H9 (cell line): ENCODE results near the gene MAPK8IP3. TPM values are rescaled to one million over a fixed set of nuclear protein-coding genes. Genes with fewer than 3 reads are reported as not detected.

Experiments
- DNase-seq: peaks from one replicate; pipeline ENCODE4 v3.0.0-alpha.2; 2017
- H2AFZ ChIP-seq: one replicate; pipeline ENCODE4 v1.6.1; 2013; ENCODE audit warnings: mild to moderate bottlenecking, low read length, control low read depth, moderate library complexity
- H2AK5ac ChIP-seq: 2 replicates; pipeline ENCODE4 v1.6.1; 2013; ENCODE audit warnings: low read length, control low read depth, mixed read lengths; ENCODE audit not compliant: insufficient read length
- H2BK120ac ChIP-seq: one replicate; pipeline ENCODE4 v1.6.1; 2013; ENCODE audit warnings: low read depth, mild to moderate bottlenecking, low read length, control low read depth, inconsistent platforms; ENCODE audit not compliant: poor library complexity, severe bottlenecking
- H2BK12ac ChIP-seq: 2 replicates; pipeline ENCODE4 v1.6.1; 2013; ENCODE audit warnings: low read length, control low read depth, mixed read lengths, low read depth; ENCODE audit not compliant: insufficient read length
- H2BK15ac ChIP-seq: 2 replicates; pipeline ENCODE4 v1.6.1; 2013; ENCODE audit warnings: low read depth, low read length, control low read depth
- H2BK20ac ChIP-seq: one replicate; pipeline ENCODE4 v1.6.1; 2013; ENCODE audit warnings: low read depth, mild to moderate bottlenecking, low read length, control low read depth, inconsistent platforms; ENCODE audit not compliant: poor library complexity, severe bottlenecking
- H2BK5ac ChIP-seq: 2 replicates; pipeline ENCODE4 v1.6.1; 2013; ENCODE audit warnings: low read length, control low read depth, mixed read lengths; ENCODE audit not compliant: insufficient read length
- H3K14ac ChIP-seq: 2 replicates; pipeline ENCODE4 v1.6.1; 2013; ENCODE audit warnings: low read length, control low read depth; ENCODE audit not compliant: insufficient read depth
- H3K18ac ChIP-seq: 2 replicates; pipeline ENCODE4 v1.6.1; 2013; ENCODE audit warnings: low read depth, mild to moderate bottlenecking, mixed read lengths, low read length, control low read depth; ENCODE audit not compliant: insufficient read length
- H3K23ac ChIP-seq: 2 replicates; pipeline ENCODE4 v1.6.1; 2013; ENCODE audit warnings: low read length, control low read depth, mixed read lengths, low read depth; ENCODE audit not compliant: insufficient read length
- H3K23me2 ChIP-seq: 2 replicates; pipeline ENCODE4 v1.6.1; 2013; ENCODE audit warnings: low read depth, mild to moderate bottlenecking, mixed read lengths, low read length, control low read depth; ENCODE audit not compliant: insufficient read length, poor library complexity, severe bottlenecking
- H3K27ac ChIP-seq: 2 replicates; pipeline ENCODE4 v1.5.1; 2013; ENCODE audit warnings: low read length, control low read depth, mixed read lengths, low read depth; ENCODE audit not compliant: insufficient read length
- H3K27me3 ChIP-seq: 2 replicates; pipeline ENCODE4 v1.6.1; 2013; ENCODE audit warnings: low read length, control low read depth, inconsistent platforms; ENCODE audit not compliant: insufficient read depth
- H3K4ac ChIP-seq: 2 replicates; pipeline ENCODE4 v1.6.1; 2013; ENCODE audit warnings: low read depth, mild to moderate bottlenecking, control low read depth, inconsistent platforms, low read length, moderate library complexity
- H3K4me1 ChIP-seq: 2 replicates; pipeline ENCODE4 v1.6.1; 2013; ENCODE audit warnings: low read length, control low read depth, inconsistent platforms; ENCODE audit not compliant: insufficient read depth
- H3K4me2 ChIP-seq: 2 replicates; pipeline ENCODE4 v1.6.1; 2013; ENCODE audit warnings: low read length, control low read depth, mixed read lengths; ENCODE audit not compliant: insufficient read length, insufficient read depth
- H3K56ac ChIP-seq: 2 replicates; pipeline ENCODE4 v1.6.1; 2013; ENCODE audit warnings: low read depth, mild to moderate bottlenecking, mixed read lengths, low read length, control low read depth; ENCODE audit not compliant: insufficient read length
- H3K79me1 ChIP-seq: 2 replicates; pipeline ENCODE4 v1.6.1; 2013; ENCODE audit warnings: low read depth, mild to moderate bottlenecking, moderate library complexity, low read length, control low read depth, inconsistent platforms; ENCODE audit not compliant: insufficient read depth, poor library complexity, severe bottlenecking
- H3K79me2 ChIP-seq: 2 replicates; pipeline ENCODE4 v1.6.1; 2013; ENCODE audit warnings: low read length, control low read depth, inconsistent platforms; ENCODE audit not compliant: insufficient read depth
- H3K9ac ChIP-seq: 2 replicates; pipeline ENCODE4 v1.6.1; 2013; ENCODE audit warnings: low read length, control low read depth, mixed read lengths; ENCODE audit not compliant: insufficient read length; ENCODE audit errors: extremely low read depth
- H3K9me3 ChIP-seq: one replicate; pipeline ENCODE4 v1.6.1; 2013; ENCODE audit warnings: low read depth, low read length, inconsistent platforms; ENCODE audit not compliant: control insufficient read depth
- H3T11ph ChIP-seq: one replicate; pipeline ENCODE4 v1.6.1; 2013; ENCODE audit warnings: mild to moderate bottlenecking, low read length, control low read depth, inconsistent platforms
- H4K20me1 ChIP-seq: one replicate; pipeline ENCODE4 v1.6.1; 2013; ENCODE audit not compliant: control insufficient read depth, insufficient read length, insufficient read depth
- H4K5ac ChIP-seq: 2 replicates; pipeline ENCODE4 v1.6.1; 2013; ENCODE audit warnings: low read depth, mild to moderate bottlenecking, mixed read lengths, low read length, control low read depth; ENCODE audit not compliant: insufficient read length
- H4K8ac ChIP-seq: replicated peaks from 2 replicates; pipeline ENCODE4 v1.6.1; 2013; ENCODE audit warnings: low read length, control low read depth, mixed read lengths, low read depth; ENCODE audit not compliant: insufficient read length
- H4K91ac ChIP-seq: 2 replicates; pipeline ENCODE4 v1.6.1; 2013; ENCODE audit warnings: low read depth, mild to moderate bottlenecking, moderate library complexity, mixed read lengths, low read length, control low read depth; ENCODE audit not compliant: insufficient read length
- H3K27ac Mint-ChIP-seq, 3 experiments: 2 replicates in 2 of 3; 3 replicates in 1 of 3; pipeline ENCODE4 v1.8.0; 2020 to 2021; ENCODE audit warnings: mixed read lengths in 3 of 3, mild to moderate bottlenecking in 1 of 3, moderate library complexity in 1 of 3
- H3K27me3 Mint-ChIP-seq: 2 replicates; pipeline ENCODE4 v1.8.0; 2021; ENCODE audit warnings: low read depth, mild to moderate bottlenecking, moderate library complexity, mixed read lengths
- H3K36me3 Mint-ChIP-seq, 3 experiments: 2 replicates in 2 of 3; 3 replicates in 1 of 3; pipeline ENCODE4 v1.8.0; 2020 to 2021; ENCODE audit warnings: low read depth in 3 of 3, mixed read lengths in 3 of 3; ENCODE audit not compliant: insufficient read depth in 1 of 3
- H3K4me1 Mint-ChIP-seq, 2 experiments: 2 replicates each; pipeline ENCODE4 v1.8.0; 2020; ENCODE audit warnings: mixed read lengths in 2 of 2
- H3K4me3 Mint-ChIP-seq, 2 experiments: 2 replicates in 1 of 2; 3 replicates in 1 of 2; pipeline ENCODE4 v1.8.0; 2020 to 2021; ENCODE audit warnings: mild to moderate bottlenecking in 2 of 2, mixed read lengths in 2 of 2, moderate library complexity in 1 of 2
- H3K9me3 Mint-ChIP-seq, 2 experiments: 2 replicates in 1 of 2; 3 replicates in 1 of 2; pipeline ENCODE4 v1.8.0; 2020; ENCODE audit warnings: mild to moderate bottlenecking in 2 of 2, mixed read lengths in 2 of 2, moderate library complexity in 1 of 2
- WGBS: extraction: QIAGEN DNeasy Blood & Tissue Kit; methylation state at CpG from one replicate; pipeline ENCODE4 v1.1.7; 2013; ENCODE audit warnings: missing lambda C conversion rate, low lambda C conversion rate, mixed read lengths; ENCODE audit not compliant: insufficient read length; ENCODE audit errors: extremely low coverage; 5-methylcytosine and 5-hydroxymethylcytosine counted together
- total RNA-seq: library from RNA; stranded (reverse); gene quantifications from 2 replicates; pipeline ENCODE4 v1.2.1, GENCODE V29; 2021
- TF ChIP-seq, protein P1 (sequence below): fragments of 200-600 bp; sonication (generic); conservative IDR thresholded peaks from 3 replicates; pipeline ENCODE4 v1.8.0; 2021; ENCODE audit warnings: antibody characterized with exemption, mild to moderate bottlenecking

Gene MAPK8IP3
- total RNA-seq, 1 experiment from 2014 or later = 51.3 TPM

DNA sequence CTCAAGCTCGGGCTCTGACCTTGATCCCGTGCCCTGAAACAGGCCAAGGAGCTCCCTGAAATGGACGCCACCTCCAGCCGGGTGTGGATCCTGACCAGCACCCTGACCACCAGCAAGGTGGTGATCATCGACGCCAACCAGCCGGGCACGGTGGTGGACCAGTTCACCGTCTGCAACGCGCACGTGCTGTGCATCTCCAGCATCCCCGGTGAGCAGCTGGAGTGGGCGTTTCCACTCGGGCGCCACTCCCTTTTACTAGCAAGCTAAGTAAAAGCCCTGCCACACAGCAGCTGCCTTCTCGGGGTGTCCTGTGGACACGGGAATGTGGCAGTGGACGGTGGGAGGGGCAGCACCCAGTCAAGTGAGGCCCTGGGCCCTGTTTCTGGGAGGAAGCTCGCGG lies 59.0 kb downstream of the MAPK8IP3 start:
- H2BK5ac ChIP-seq = no peak overlapping the region
- H3K4me1 ChIP-seq = no peaks in the 10 kb centered on the region
- peaks cover 3% of the 10 kb centered on the region for H3K23me2 ChIP-seq
- Mint-ChIP-seq H3K9me3 (no peaks in the 10 kb centered on the region), H3K27me3 (no peaks in the 10 kb centered on the region; the same call in 1 of the 2 replicates), H3K4me1 (peaks cover under 1 to 2% of the 10 kb centered on the region in 2 experiments; a peak in 3 of 4 replicates), H3K27ac (no peak overlapping the region), H3K4me3 (no peak overlapping the region), H3K36me3 (peaks cover 7 to 41% (median 28%) of the 10 kb centered on the region in 3 experiments; a peak in 6 of 7 replicates)
- H3K14ac ChIP-seq = no peak overlapping the region
- no peaks in the 10 kb centered on the region for H3K27me3 ChIP-seq
- H2BK15ac ChIP-seq = no peak overlapping the region
- no peak overlapping the region for H3K4me2 ChIP-seq
- no peak overlapping the region for H2AFZ ChIP-seq
- H3K18ac ChIP-seq = no peak overlapping the region
- H2BK20ac ChIP-seq = no peak overlapping the region
- H2BK12ac ChIP-seq = no peak overlapping the region
- H4K5ac ChIP-seq = no peak overlapping the region
- H2BK120ac ChIP-seq = no peak overlapping the region
- TF ChIP-seq, protein P1, sequence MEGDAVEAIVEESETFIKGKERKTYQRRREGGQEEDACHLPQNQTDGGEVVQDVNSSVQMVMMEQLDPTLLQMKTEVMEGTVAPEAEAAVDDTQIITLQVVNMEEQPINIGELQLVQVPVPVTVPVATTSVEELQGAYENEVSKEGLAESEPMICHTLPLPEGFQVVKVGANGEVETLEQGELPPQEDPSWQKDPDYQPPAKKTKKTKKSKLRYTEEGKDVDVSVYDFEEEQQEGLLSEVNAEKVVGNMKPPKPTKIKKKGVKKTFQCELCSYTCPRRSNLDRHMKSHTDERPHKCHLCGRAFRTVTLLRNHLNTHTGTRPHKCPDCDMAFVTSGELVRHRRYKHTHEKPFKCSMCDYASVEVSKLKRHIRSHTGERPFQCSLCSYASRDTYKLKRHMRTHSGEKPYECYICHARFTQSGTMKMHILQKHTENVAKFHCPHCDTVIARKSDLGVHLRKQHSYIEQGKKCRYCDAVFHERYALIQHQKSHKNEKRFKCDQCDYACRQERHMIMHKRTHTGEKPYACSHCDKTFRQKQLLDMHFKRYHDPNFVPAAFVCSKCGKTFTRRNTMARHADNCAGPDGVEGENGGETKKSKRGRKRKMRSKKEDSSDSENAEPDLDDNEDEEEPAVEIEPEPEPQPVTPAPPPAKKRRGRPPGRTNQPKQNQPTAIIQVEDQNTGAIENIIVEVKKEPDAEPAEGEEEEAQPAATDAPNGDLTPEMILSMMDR = no peak
- H3K9ac ChIP-seq = no peak overlapping the region
- no peaks in the 10 kb centered on the region for H3K9me3 ChIP-seq
- no peaks in the 10 kb centered on the region for H3K79me1 ChIP-seq
- no peak overlapping the region for H3K27ac ChIP-seq
- no peak overlapping the region for H4K8ac ChIP-seq
- no peak overlapping the region for H3K4ac ChIP-seq
- no peak overlapping the region for H3K23ac ChIP-seq
- no peak overlapping the region for H3T11ph ChIP-seq
- H4K20me1 ChIP-seq = no peaks in the 10 kb centered on the region
- no CpG with 5 or more reads among the region's 21 CpGs for WGBS
- H4K91ac ChIP-seq = no peak overlapping the region
- no peak overlapping the region for H3K56ac ChIP-seq
- no peak overlapping the region for H2AK5ac ChIP-seq
- no peaks in the 10 kb centered on the region for H3K79me2 ChIP-seq
- DNase-seq = no peak
